Psoas muscle (tissue), 8 donors: ENCODE measurements around the gene CFL1. TPM values are rescaled to one million over a fixed set of nuclear protein-coding genes. Genes with fewer than 3 reads are reported as not detected.

Source experiments
- ATAC-seq, 4 donors: fragments of 200-7000 bp; cut with Tn5 transposase; one replicate each; pipeline ENCODE4 v1.9.1; 2020; ENCODE audit warnings: moderate library complexity in 3 of 4, mild to moderate bottlenecking in 2 of 4
- DNase-seq, 2 donors: peaks; one replicate each; pipeline ENCODE4 v3.0.0-alpha.2; 2020
- H3K27ac ChIP-seq: fragments of 200-600 bp; one replicate; pipeline ENCODE4 v1.8.0; 2022
- H3K27me3 ChIP-seq, 3 donors: fragments of 200-600 bp in 1 of 3; one replicate each; pipeline versions ENCODE4 v1.6.1 to v1.8.0; 2013 to 2022; ENCODE audit warnings: low read length in 2 of 3, mild to moderate bottlenecking in 2 of 3, moderate library complexity in 1 of 3; ENCODE audit not compliant: insufficient read depth in 3 of 3
- H3K36me3 ChIP-seq, 2 donors: fragments of 200-600 bp in 1 of 2; one replicate each; pipeline versions ENCODE4 v1.6.1 to v1.8.0; 2013 to 2022; ENCODE audit warnings: low read depth in 1 of 2, mild to moderate bottlenecking in 1 of 2, moderate library complexity in 1 of 2; ENCODE audit not compliant: insufficient read depth in 1 of 2
- H3K4me1 ChIP-seq: fragments of 200-600 bp; one replicate; pipeline ENCODE4 v1.8.0; 2022
- H3K4me3 ChIP-seq: fragments of 200-600 bp; one replicate; pipeline ENCODE4 v1.8.0; 2022; ENCODE audit warnings: mild to moderate bottlenecking
- H3K9me3 ChIP-seq: fragments of 200-600 bp; one replicate; pipeline ENCODE4 v1.8.0; 2022
- WGBS, 3 donors: extraction: QIAGEN DNeasy Blood & Tissue Kit; methylation state at CpG; one replicate each; pipeline versions ENCODE4 v1.1.6 to v1.1.7; 2013; 5-methylcytosine and 5-hydroxymethylcytosine counted together
- intact Hi-C, 2 donors: fragments of 100-400 bp; cut with DNase I; formaldehyde crosslinking; loops; one replicate each; pipeline versions ENCODE4 v1.11.0 to v1.14.2; 2022
- polyA plus RNA-seq, 3 donors: library from polyadenylated mRNA; stranded (reverse); fragments of 200-250 nt; gene quantifications; one replicate each; pipeline ENCODE4 v1.2.3, GENCODE V29; 2013
- total RNA-seq, 4 donors: library from RNA; stranded (reverse); fragmentation: NEBNext Ultra II Directional in 2 of 4; extraction: Animal tissue kit (Norgen Biotek cat#: 25700) in 2 of 4; gene quantifications; one replicate each; pipeline versions ENCODE4 v1.2.1 to v1.2.4, GENCODE V29; 2021 to 2023
- TF ChIP-seq, protein P1 (sequence below): fragments of 200-600 bp; IDR thresholded peaks from one replicate; pipeline ENCODE4 v1.8.0; 2022; ENCODE audit warnings: antibody characterized with exemption
- donor health status: healthy with polysubstance abuse.
- donor health status: DM: no; HTN: no; CAD: no; lungs with moderate emphysema.
- donor health status: Bipolar disorder and iron deficiency.
- donor health status: healthy.
- donor health status: DM: yes; HTN: yes; CAD: no.
- donor health status: DM: no; HTN: no; CAD: no.
- donor health status: DM: no; HTN: no; CAD: no.
- donor health status: DM: yes; HTN: yes; CAD: no.

CFL1 gene
- total and polyA plus RNA-seq, 7 donors, result 175 to 843 (median 225) TPM

DNA sequence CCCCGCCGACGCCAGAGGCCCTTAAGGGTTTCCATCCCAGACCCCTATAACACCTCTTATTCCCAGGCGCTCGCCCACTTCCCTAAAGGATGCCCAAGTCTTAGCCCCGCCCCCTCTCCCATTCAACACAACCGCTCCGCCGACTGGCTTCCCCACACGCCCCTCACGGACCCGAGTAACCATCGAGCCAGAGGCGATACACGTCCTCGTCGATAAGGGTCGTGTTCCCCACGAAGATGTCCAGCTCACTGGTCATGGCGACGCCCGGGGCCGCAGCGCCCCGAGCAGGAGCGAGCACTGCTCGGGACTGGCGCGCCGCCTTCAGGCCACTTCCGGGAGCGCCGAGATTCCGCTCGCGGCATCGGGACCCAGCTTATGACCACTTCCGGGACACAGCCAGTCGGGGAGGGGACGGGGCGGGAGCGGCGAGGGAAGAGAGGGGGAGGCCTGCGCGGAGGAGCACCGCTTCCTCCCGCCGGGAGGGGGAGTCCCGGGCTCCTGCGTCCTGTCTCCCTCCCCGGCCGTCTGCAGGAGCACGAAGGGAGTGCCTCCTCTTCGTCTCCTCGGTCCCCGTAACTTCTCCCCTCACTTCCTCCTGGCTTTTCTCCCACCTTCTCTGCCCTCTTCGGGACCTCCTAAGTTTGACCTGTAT lies 30.3 kb upstream of the CFL1 start, which contains the start of gene FIBP:
Gene FIBP (minus strand): TSS at position 309 of the 652 bp plus-strand sequence. CDS start 53 bp downstream, at position 256.
- no peaks in the 10 kb centered on the region for H3K9me3 ChIP-seq
- peaks cover 26% of the 10 kb centered on the region for H3K4me1 ChIP-seq
- intact Hi-C loops, result loop anchor here (1.0 to 5.0 kb wide), 2 partner anchors 31 to 74 kb away; partner anchors contain the start of genes SART1 (in 2 of the 2), C11orf68 (in 1 of the 2) and DRAP1 (in 1 of the 2)
- peak; percentile 98 to 99 for DNase-seq
- H3K36me3 ChIP-seq, result peaks cover 8 to 37% of the 10 kb centered on the region in 2 donors
- H3K27ac ChIP-seq, result peak within 1 kb of the TSS; percentile 97
- TF ChIP-seq, protein P1, sequence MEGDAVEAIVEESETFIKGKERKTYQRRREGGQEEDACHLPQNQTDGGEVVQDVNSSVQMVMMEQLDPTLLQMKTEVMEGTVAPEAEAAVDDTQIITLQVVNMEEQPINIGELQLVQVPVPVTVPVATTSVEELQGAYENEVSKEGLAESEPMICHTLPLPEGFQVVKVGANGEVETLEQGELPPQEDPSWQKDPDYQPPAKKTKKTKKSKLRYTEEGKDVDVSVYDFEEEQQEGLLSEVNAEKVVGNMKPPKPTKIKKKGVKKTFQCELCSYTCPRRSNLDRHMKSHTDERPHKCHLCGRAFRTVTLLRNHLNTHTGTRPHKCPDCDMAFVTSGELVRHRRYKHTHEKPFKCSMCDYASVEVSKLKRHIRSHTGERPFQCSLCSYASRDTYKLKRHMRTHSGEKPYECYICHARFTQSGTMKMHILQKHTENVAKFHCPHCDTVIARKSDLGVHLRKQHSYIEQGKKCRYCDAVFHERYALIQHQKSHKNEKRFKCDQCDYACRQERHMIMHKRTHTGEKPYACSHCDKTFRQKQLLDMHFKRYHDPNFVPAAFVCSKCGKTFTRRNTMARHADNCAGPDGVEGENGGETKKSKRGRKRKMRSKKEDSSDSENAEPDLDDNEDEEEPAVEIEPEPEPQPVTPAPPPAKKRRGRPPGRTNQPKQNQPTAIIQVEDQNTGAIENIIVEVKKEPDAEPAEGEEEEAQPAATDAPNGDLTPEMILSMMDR, result peak; percentile 73
- no peaks in the 10 kb centered on the region for H3K27me3 ChIP-seq
- 0% methylated on average over 42 to 57 of the region's 57 CpGs for whole genome bisulfite sequencing, 3 donors
- ATAC-seq, result peak; percentile 82 to 86 (median 84)
- H3K4me3 ChIP-seq, result peak within 1 kb of the TSS; percentile 75

- no peak for DNase-seq
- WGBS, 3 donors, result 3 to 4% (median 3%) methylated on average over 20 to 23 of the region's 23 CpGs
- intact Hi-C loops, result loop anchor here (1.0 to 5.0 kb wide), 4 partner anchors 27 to 101 kb away; partner anchors contain the start of genes SART1 (in 2 of the 2), C11orf68 (in 1 of the 2), DRAP1 (in 1 of the 2) and MUS81 (in 1 of the 2)
Measured at GRCh38 chr11:65887723-65888162, 29.8 kb upstream of the CFL1 start.

GRCh38 chr11:65886826-65887722 lies 29.1 kb upstream of the CFL1 start:
- intact Hi-C loops, result loop anchor here (2.0 to 5.0 kb wide), 3 partner anchors 26 to 102 kb away; partner anchors contain the start of genes SART1 (in 2 of the 2) and MUS81 (in 1 of the 2)
- peaks cover 9 to 49% of the 10 kb centered on the region in 2 donors for H3K36me3 ChIP-seq
- no peaks in the 10 kb centered on the region for H3K27me3 ChIP-seq
- peak overlapping the region; percentile 75 for H3K4me3 ChIP-seq
- H3K27ac ChIP-seq, result peak overlapping the region; percentile 97
- peaks cover 22% of the 10 kb centered on the region for H3K4me1 ChIP-seq
- TF ChIP-seq, protein P1, result no peak
- no peak for DNase-seq
- no peak for ATAC-seq
- no peaks in the 10 kb centered on the region for H3K9me3 ChIP-seq
- WGBS, 3 donors, result 75 to 85% (median 78%) methylated on average over 14 of the region's 14 CpGs

More at GRCh38 chr11:65887723-65888162, 29.8 kb upstream of the CFL1 start:
- TF ChIP-seq, protein P1, result no peak
- peaks cover 9 to 42% of the 10 kb centered on the region in 2 donors for H3K36me3 ChIP-seq
- H3K9me3 ChIP-seq, result no peaks in the 10 kb centered on the region
- H3K4me1 ChIP-seq, result peaks cover 26% of the 10 kb centered on the region
- ATAC-seq, result no peak
- H3K27me3 ChIP-seq, result no peaks in the 10 kb centered on the region
- H3K27ac ChIP-seq, result peak overlapping the region; percentile 97
- peak overlapping the region; percentile 75 for H3K4me3 ChIP-seq

- Histone ChIP-seq H3K9me3 (no peaks in the 10 kb centered on the region), H3K4me1 (peaks cover 19% of the 10 kb centered on the region), H3K4me3 (no peak overlapping the region), H3K27ac (no peak overlapping the region), H3K27me3 (no peaks in the 10 kb centered on the region), H3K36me3 (peaks cover 9 to 49% of the 10 kb centered on the region in 2 donors)
- intact Hi-C loops, result loop anchor here (2.0 to 5.0 kb wide), 3 partner anchors 25 to 103 kb away; partner anchors contain the start of genes SART1 (in 2 of the 2) and MUS81 (in 1 of the 2)
- 89 to 93% (median 91%) methylated on average over 12 of the region's 12 CpGs for WGBS, 3 donors
- ATAC-seq (no peak), DNase-seq (no peak)
- TF ChIP-seq, protein P1, result no peak
Measured at GRCh38 chr11:65885808-65886536, 28.0 kb upstream of the CFL1 start.
